Cortex of kidney (tissue), 1 donor: Measurements from ENCODE around the gene TMEM234.
A peak's percentile ranks its signal among the peaks of the same experiment; 100 is the strongest.

Experiments
- DNase-seq: peaks from one replicate; lab custom pipeline; 2025; lab: John Stamatoyannopoulos, UW

Gene TMEM234

GRCh38 chr1:32199717-32200072 is 22.5 kb downstream of the TMEM234 start:
- DNase-seq: no peak

GRCh38 chr1:32199043-32199716 is 23.0 kb downstream of the TMEM234 start:
- no peak for DNase-seq

- no peak for DNase-seq
Observed at GRCh38 chr1:32198237-32199042, 23.7 kb downstream of the TMEM234 start.

- DNase-seq: no peak
Observed at GRCh38 chr1:32197837-32198236, 24.3 kb downstream of the TMEM234 start.

GRCh38 chr1:32197074-32197473 is 25.1 kb downstream of the TMEM234 start:
- DNase-seq: no peak

GRCh38 chr1:32195972-32196823 is 26.0 kb downstream of the TMEM234 start:
- no peak for DNase-seq

GRCh38 chr1:32195531-32195930 is 26.6 kb downstream of the TMEM234 start:
- DNase-seq: no peak

- DNase-seq: no peak
Observed at GRCh38 chr1:32194984-32195383, 27.2 kb downstream of the TMEM234 start.

- no peak for DNase-seq
Observed at GRCh38 chr1:32192220-32192948, 29.8 kb downstream of the TMEM234 start.

- DNase-seq: no peak
Observed at GRCh38 chr1:32187850-32188249, 34.3 kb downstream of the TMEM234 start.

GRCh38 chr1:32186491-32186890 is 35.7 kb downstream of the TMEM234 start:
- DNase-seq: no peak

GRCh38 chr1:32186077-32186476 is 36.1 kb downstream of the TMEM234 start:
- DNase-seq: no peak

GRCh38 chr1:32184650-32185049 is 37.5 kb downstream of the TMEM234 start:
- DNase-seq: no peak

GRCh38 chr1:32182060-32182459 is 40.1 kb downstream of the TMEM234 start:
- no peak for DNase-seq

GRCh38 chr1:32181563-32181962 is 40.6 kb downstream of the TMEM234 start:
- no peak for DNase-seq

- DNase-seq: no peak
Observed at GRCh38 chr1:32181065-32181464, 41.1 kb downstream of the TMEM234 start.

- no peak for DNase-seq
Observed at GRCh38 chr1:32180186-32181060, 41.7 kb downstream of the TMEM234 start.

GRCh38 chr1:32179443-32180185 is 42.5 kb downstream of the TMEM234 start, which contains the start of gene TXLNA:
Gene TXLNA, plus strand, starts transcription at chr1:32179675. Its CDS starts 671 bp downstream, at chr1:32180346.
- DNase-seq: peak; percentile 66

- DNase-seq: no peak
Observed at GRCh38 chr1:32179193-32179442, 43.0 kb downstream of the TMEM234 start.
